Neural progenitor cell (in vitro differentiated cells): Measurements from ENCODE around the gene IQCN.

Experiments used
- EZH2 ChIP-seq: fragments of 200-600 bp; sonication (generic); IDR thresholded peaks from 2 replicates; pipeline ENCODE4 v1.6.1; 2017; ENCODE audit warnings: antibody characterized with exemption, mild to moderate bottlenecking, moderate library complexity
- EZH2phosphoT487 ChIP-seq: fragments of 200-600 bp; sonication (generic); IDR thresholded peaks from 2 replicates; pipeline ENCODE4 v1.6.1; 2017; ENCODE audit warnings: antibody characterized with exemption
- TF ChIP-seq, protein P1 (sequence below): fragments of 200-600 bp; sonication (generic); IDR thresholded peaks from 2 replicates; pipeline ENCODE4 v1.5.1; 2017; ENCODE audit warnings: antibody characterized with exemption, mild to moderate bottlenecking

- TF ChIP-seq EZH2 (no peak), EZH2phosphoT487 (no peak)
- TF ChIP-seq, protein P1, sequence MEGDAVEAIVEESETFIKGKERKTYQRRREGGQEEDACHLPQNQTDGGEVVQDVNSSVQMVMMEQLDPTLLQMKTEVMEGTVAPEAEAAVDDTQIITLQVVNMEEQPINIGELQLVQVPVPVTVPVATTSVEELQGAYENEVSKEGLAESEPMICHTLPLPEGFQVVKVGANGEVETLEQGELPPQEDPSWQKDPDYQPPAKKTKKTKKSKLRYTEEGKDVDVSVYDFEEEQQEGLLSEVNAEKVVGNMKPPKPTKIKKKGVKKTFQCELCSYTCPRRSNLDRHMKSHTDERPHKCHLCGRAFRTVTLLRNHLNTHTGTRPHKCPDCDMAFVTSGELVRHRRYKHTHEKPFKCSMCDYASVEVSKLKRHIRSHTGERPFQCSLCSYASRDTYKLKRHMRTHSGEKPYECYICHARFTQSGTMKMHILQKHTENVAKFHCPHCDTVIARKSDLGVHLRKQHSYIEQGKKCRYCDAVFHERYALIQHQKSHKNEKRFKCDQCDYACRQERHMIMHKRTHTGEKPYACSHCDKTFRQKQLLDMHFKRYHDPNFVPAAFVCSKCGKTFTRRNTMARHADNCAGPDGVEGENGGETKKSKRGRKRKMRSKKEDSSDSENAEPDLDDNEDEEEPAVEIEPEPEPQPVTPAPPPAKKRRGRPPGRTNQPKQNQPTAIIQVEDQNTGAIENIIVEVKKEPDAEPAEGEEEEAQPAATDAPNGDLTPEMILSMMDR: peak; percentile 52
Measured at GRCh38 chr19:18229474-18229873, 44.8 kb downstream of the IQCN start.
